ENCODE results near the gene LTB4R2.

Gene LTB4R2

GRCh38 chr14:24309538-24310264 is at the start of gene LTB4R2:
Gene LTB4R2 (plus strand): TSS chr14:24310140. CDS start chr14:24310665, 525 bp downstream.
- no peak for DNase-seq

- DNase-seq = no peak
Observed at GRCh38 chr14:24260780-24261157, 49.2 kb upstream of the LTB4R2 start.

- no peak for DNase-seq
Observed at GRCh38 chr14:24261256-24261968, 48.5 kb upstream of the LTB4R2 start.

GRCh38 chr14:24261969-24262327 is 48.0 kb upstream of the LTB4R2 start:
- DNase-seq = no peak

GRCh38 chr14:24262821-24263733 is 46.9 kb upstream of the LTB4R2 start, which contains the start of gene TGM1:
Gene TGM1 (minus strand): TSS chr14:24263177. CDS start chr14:24262352, 825 bp downstream.
- DNase-seq = no peak

GRCh38 chr14:24263848-24264247 is 46.1 kb upstream of the LTB4R2 start:
- no peak for DNase-seq

GRCh38 chr14:24264298-24264697 is 45.6 kb upstream of the LTB4R2 start:
- DNase-seq = no peak

GRCh38 chr14:24266344-24267244 is 43.3 kb upstream of the LTB4R2 start:
- no peak for DNase-seq

- no peak for DNase-seq
Observed at GRCh38 chr14:24267516-24267915, 42.4 kb upstream of the LTB4R2 start.

- no peak for DNase-seq
Observed at GRCh38 chr14:24268225-24268624, 41.7 kb upstream of the LTB4R2 start.

- DNase-seq = no peak
Observed at GRCh38 chr14:24269368-24269767, 40.6 kb upstream of the LTB4R2 start.

GRCh38 chr14:24269910-24270536 is 39.9 kb upstream of the LTB4R2 start:
- no peak for DNase-seq

GRCh38 chr14:24270537-24271133 is 39.3 kb upstream of the LTB4R2 start:
- DNase-seq = no peak

- DNase-seq = peak; percentile 88
Observed at GRCh38 chr14:24271134-24271833, 38.7 kb upstream of the LTB4R2 start, which contains the start of gene RABGGTA. Gene RABGGTA (minus strand): TSS chr14:24271597. CDS start chr14:24271115, 482 bp downstream.

- DNase-seq = no peak
Observed at GRCh38 chr14:24271834-24272263, 38.1 kb upstream of the LTB4R2 start.

- DNase-seq = no peak
Observed at GRCh38 chr14:24272467-24272866, 37.5 kb upstream of the LTB4R2 start.

GRCh38 chr14:24273422-24273998 is 36.4 kb upstream of the LTB4R2 start:
- no peak for DNase-seq

- DNase-seq = no peak
Observed at GRCh38 chr14:24274101-24274543, 35.8 kb upstream of the LTB4R2 start.

- no peak for DNase-seq
Observed at GRCh38 chr14:24277071-24277470, 32.9 kb upstream of the LTB4R2 start.

All from 8988T (cell line).